Liver (tissue), 9 donors: ENCODE measurements around the gene THAP4. TPM values are rescaled to one million over a fixed set of nuclear protein-coding genes. Genes with fewer than 3 reads are reported as not detected.

Experiments used
- DNase-seq: peaks from one replicate; pipeline ENCODE4 v3.0.0-alpha.2; 2017; ENCODE audit warnings: low spot score
- H3K27ac ChIP-seq, 2 donors: one replicate each; pipeline ENCODE4 v1.7.0; 2013; ENCODE audit warnings: inconsistent platforms in 2 of 2, low read length in 2 of 2, control low read depth in 1 of 2, low read depth in 1 of 2, mild to moderate bottlenecking in 1 of 2
- H3K27me3 ChIP-seq, 4 donors: one replicate each; pipeline versions ENCODE4 v1.6.1 to v1.7.0; 2013; ENCODE audit warnings: low read length in 3 of 4, inconsistent platforms in 1 of 4, mild to moderate bottlenecking in 1 of 4, moderate library complexity in 1 of 4; ENCODE audit not compliant: control insufficient read depth in 4 of 4, insufficient read depth in 4 of 4
- H3K36me3 ChIP-seq, 4 donors: one replicate each; pipeline versions ENCODE4 v1.6.1 to v1.7.0; 2013; ENCODE audit warnings: low read length in 3 of 4, mild to moderate bottlenecking in 3 of 4, low read depth in 1 of 4, moderate library complexity in 1 of 4; ENCODE audit not compliant: control insufficient read depth in 4 of 4, insufficient read depth in 3 of 4
- H3K4me1 ChIP-seq, 4 donors: one replicate each; pipeline versions ENCODE4 v1.6.1 to v1.7.0; 2013; ENCODE audit warnings: low read length in 3 of 4, mild to moderate bottlenecking in 3 of 4, moderate library complexity in 1 of 4; ENCODE audit not compliant: control insufficient read depth in 4 of 4, insufficient read depth in 4 of 4
- H3K4me3 ChIP-seq, 3 donors: one replicate each; pipeline versions ENCODE4 v1.6.1 to v1.7.0; 2013; ENCODE audit warnings: low read length in 3 of 3, control low read depth in 1 of 3, low read depth in 1 of 3, mild to moderate bottlenecking in 1 of 3
- H3K9ac ChIP-seq, 2 donors: one replicate each; pipeline ENCODE4 v1.7.0; 2013; ENCODE audit warnings: low read length in 2 of 2, mild to moderate bottlenecking in 2 of 2, moderate library complexity in 2 of 2, control low read depth in 1 of 2, low read depth in 1 of 2
- H3K9me3 ChIP-seq, 4 donors: one replicate each; pipeline versions ENCODE4 v1.6.1 to v1.7.0; 2013; ENCODE audit warnings: low read length in 3 of 4; ENCODE audit not compliant: control insufficient read depth in 4 of 4
- ATF3 ChIP-seq: IDR thresholded peaks from 2 replicates; pipeline ENCODE4 v1.6.1; 2016; ENCODE audit warnings: antibody characterized with exemption
- EGR1 ChIP-seq, 2 donors: IDR thresholded peaks; 2 replicates each; pipeline ENCODE4 v1.6.1; 2016 to 2018; ENCODE audit warnings: antibody characterized with exemption in 2 of 2, low read depth in 2 of 2
- FOXA1 ChIP-seq: IDR thresholded peaks from 2 replicates; pipeline ENCODE4 v1.6.1; 2016; ENCODE audit warnings: antibody characterized with exemption
- GABPA ChIP-seq, 2 donors: IDR thresholded peaks in 1 of 2; conservative IDR thresholded peaks in 1 of 2; 2 replicates each; pipeline ENCODE4 v1.6.1; 2016; ENCODE audit warnings: antibody characterized with exemption in 2 of 2, mild to moderate bottlenecking in 1 of 2, moderate library complexity in 1 of 2
- JUND ChIP-seq, 2 donors: IDR thresholded peaks; 2 replicates each; pipeline ENCODE4 v1.6.1; 2016; ENCODE audit warnings: antibody characterized with exemption in 2 of 2
- NR2F2 ChIP-seq: IDR thresholded peaks from 2 replicates; pipeline ENCODE4 v1.6.1; 2016; ENCODE audit warnings: antibody characterized with exemption
- RAD21 ChIP-seq, 2 donors: IDR thresholded peaks; 2 replicates each; pipeline ENCODE4 v1.6.1; 2016; ENCODE audit warnings: antibody characterized with exemption in 2 of 2, mild to moderate bottlenecking in 2 of 2
- RXRA ChIP-seq, 2 donors: IDR thresholded peaks; 2 replicates each; pipeline ENCODE4 v1.6.1; 2017 to 2018; ENCODE audit warnings: antibody characterized with exemption in 2 of 2, mild to moderate bottlenecking in 1 of 2
- TAF1 ChIP-seq: conservative IDR thresholded peaks from 2 replicates; pipeline ENCODE4 v1.6.1; 2016; ENCODE audit warnings: antibody characterized with exemption, mild to moderate bottlenecking
- WGBS: extraction: QIAGEN DNeasy Blood & Tissue Kit; methylation state at CpG from one replicate; pipeline ENCODE4 v1.1.7; 2013; 5-methylcytosine and 5-hydroxymethylcytosine counted together
- polyA plus RNA-seq, 2 donors: library from polyadenylated mRNA; stranded (reverse) in 1 of 2; unstranded in 1 of 2; fragments of 200-250 nt in 1 of 2; fragments of >200 nt in 1 of 2; fragmentation: Nextera tagmentation in 1 of 2; extraction: Ambion mirVana in 1 of 2; gene quantifications; one replicate each; pipeline versions ENCODE4 v1.2.1 to v1.2.3, GENCODE V29; 2013 to 2015
- total RNA-seq, 2 donors: library from RNA; depleted of rRNA; stranded (reverse); fragments of >200 nt; gene quantifications; one replicate each; pipeline ENCODE4 v1.2.3, GENCODE V29; 2014
- TF ChIP-seq, protein P1 (sequence below): IDR thresholded peaks from 2 replicates; pipeline ENCODE4 v1.6.1; 2016; ENCODE audit warnings: antibody characterized with exemption
- TF ChIP-seq, protein P2 (sequence below): IDR thresholded peaks from 2 replicates; pipeline ENCODE4 v1.6.1; 2016; ENCODE audit warnings: antibody characterized with exemption, mild to moderate bottlenecking
- donor health status: healthy.
- donor health status: healthy.
- donor health status: healthy.
- donor health status: healthy.
- donor health status: healthy.

The THAP4 gene
- total and polyA plus RNA-seq, 4 donors: 16.8 to 33.1 (median 22.7) TPM

GRCh38 chr2:241608881-241609280 is 28.1 kb downstream of the THAP4 start:
- Histone ChIP-seq H3K27ac (no peak overlapping the region), H3K9me3 (no peaks in the 10 kb centered on the region), H3K9ac (no peak overlapping the region), H3K36me3 (peaks cover 3 to 11% (median 5%) of the 10 kb centered on the region in 4 donors), H3K27me3 (no peaks in the 10 kb centered on the region), H3K4me3 (no peak overlapping the region), H3K4me1 (peaks cover 2 to 8% (median 6%) of the 10 kb centered on the region in 4 donors)
- no peak for TF ChIP-seq NR2F2
- TF ChIP-seq, protein P1, sequence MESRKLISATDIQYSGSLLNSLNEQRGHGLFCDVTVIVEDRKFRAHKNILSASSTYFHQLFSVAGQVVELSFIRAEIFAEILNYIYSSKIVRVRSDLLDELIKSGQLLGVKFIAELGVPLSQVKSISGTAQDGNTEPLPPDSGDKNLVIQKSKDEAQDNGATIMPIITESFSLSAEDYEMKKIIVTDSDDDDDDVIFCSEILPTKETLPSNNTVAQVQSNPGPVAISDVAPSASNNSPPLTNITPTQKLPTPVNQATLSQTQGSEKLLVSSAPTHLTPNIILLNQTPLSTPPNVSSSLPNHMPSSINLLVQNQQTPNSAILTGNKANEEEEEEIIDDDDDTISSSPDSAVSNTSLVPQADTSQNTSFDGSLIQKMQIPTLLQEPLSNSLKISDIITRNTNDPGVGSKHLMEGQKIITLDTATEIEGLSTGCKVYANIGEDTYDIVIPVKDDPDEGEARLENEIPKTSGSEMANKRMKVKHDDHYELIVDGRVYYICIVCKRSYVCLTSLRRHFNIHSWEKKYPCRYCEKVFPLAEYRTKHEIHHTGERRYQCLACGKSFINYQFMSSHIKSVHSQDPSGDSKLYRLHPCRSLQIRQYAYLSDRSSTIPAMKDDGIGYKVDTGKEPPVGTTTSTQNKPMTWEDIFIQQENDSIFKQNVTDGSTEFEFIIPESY: no peak
- TF ChIP-seq FOXA1: no peak
- no peak for TF ChIP-seq RAD21 (IDR thresholded peaks at IDR 0.05)
- DNase-seq: no peak
- 84% methylated on average over 10 of the region's 10 CpGs for WGBS

GRCh38 chr2:241607162-241607885 is 29.6 kb downstream of the THAP4 start:
- H3K9ac ChIP-seq: no peak overlapping the region
- H3K36me3 ChIP-seq: peaks cover 3 to 20% (median 8%) of the 10 kb centered on the region in 4 donors
- WGBS: 97% methylated on average over 27 of the region's 27 CpGs
- no peak for DNase-seq
- no peak overlapping the region for H3K4me3 ChIP-seq
- H3K27ac ChIP-seq: no peak overlapping the region
- no peaks in the 10 kb centered on the region for H3K27me3 ChIP-seq
- TF ChIP-seq NR2F2 (no peak), RXRA (IDR thresholded peaks at IDR 0.05) (no peak), GABPA (IDR thresholded peaks at IDR 0.05 in 1 of 2, conservative IDR thresholded peaks at IDR 0.05 in 1 of 2) (no peak), JUND (IDR thresholded peaks at IDR 0.05) (no peak)
- TF ChIP-seq, protein P1: no peak
- H3K4me1 ChIP-seq: peaks cover 2 to 8% (median 6%) of the 10 kb centered on the region in 4 donors
- H3K9me3 ChIP-seq: no peaks in the 10 kb centered on the region

- Histone ChIP-seq H3K9me3 (no peaks in the 10 kb centered on the region), H3K4me3 (no peak overlapping the region), H3K36me3 (peaks cover 3 to 30% (median 15%) of the 10 kb centered on the region in 4 donors), H3K27me3 (no peaks in the 10 kb centered on the region), H3K27ac (no peak overlapping the region), H3K9ac (no peak overlapping the region), H3K4me1 (peaks cover 2 to 8% (median 6%) of the 10 kb centered on the region in 4 donors)
- 97% methylated on average over 8 of the region's 8 CpGs for WGBS
- no peak for TF ChIP-seq JUND (IDR thresholded peaks at IDR 0.05)
- TF ChIP-seq, protein P2, sequence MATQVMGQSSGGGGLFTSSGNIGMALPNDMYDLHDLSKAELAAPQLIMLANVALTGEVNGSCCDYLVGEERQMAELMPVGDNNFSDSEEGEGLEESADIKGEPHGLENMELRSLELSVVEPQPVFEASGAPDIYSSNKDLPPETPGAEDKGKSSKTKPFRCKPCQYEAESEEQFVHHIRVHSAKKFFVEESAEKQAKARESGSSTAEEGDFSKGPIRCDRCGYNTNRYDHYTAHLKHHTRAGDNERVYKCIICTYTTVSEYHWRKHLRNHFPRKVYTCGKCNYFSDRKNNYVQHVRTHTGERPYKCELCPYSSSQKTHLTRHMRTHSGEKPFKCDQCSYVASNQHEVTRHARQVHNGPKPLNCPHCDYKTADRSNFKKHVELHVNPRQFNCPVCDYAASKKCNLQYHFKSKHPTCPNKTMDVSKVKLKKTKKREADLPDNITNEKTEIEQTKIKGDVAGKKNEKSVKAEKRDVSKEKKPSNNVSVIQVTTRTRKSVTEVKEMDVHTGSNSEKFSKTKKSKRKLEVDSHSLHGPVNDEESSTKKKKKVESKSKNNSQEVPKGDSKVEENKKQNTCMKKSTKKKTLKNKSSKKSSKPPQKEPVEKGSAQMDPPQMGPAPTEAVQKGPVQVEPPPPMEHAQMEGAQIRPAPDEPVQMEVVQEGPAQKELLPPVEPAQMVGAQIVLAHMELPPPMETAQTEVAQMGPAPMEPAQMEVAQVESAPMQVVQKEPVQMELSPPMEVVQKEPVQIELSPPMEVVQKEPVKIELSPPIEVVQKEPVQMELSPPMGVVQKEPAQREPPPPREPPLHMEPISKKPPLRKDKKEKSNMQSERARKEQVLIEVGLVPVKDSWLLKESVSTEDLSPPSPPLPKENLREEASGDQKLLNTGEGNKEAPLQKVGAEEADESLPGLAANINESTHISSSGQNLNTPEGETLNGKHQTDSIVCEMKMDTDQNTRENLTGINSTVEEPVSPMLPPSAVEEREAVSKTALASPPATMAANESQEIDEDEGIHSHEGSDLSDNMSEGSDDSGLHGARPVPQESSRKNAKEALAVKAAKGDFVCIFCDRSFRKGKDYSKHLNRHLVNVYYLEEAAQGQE: no peak
- no peak for TF ChIP-seq EGR1 (IDR thresholded peaks at IDR 0.05; ENCODE audit: low read depth in 2 of 2)
- TF ChIP-seq ATF3: no peak
- TF ChIP-seq NR2F2: no peak
- no peak for TF ChIP-seq TAF1
- no peak for DNase-seq
Observed at GRCh38 chr2:241606186-241606585, 30.8 kb downstream of the THAP4 start.
